Activated CD8-positive, alpha-beta memory T cell treated with anti-CD3 and anti-CD28 coated beads for 36 hours (primary cell): ENCODE data around the gene ME3. TPM values are rescaled to one million over a fixed set of nuclear protein-coding genes. Genes with fewer than 3 reads are reported as not detected.
"Not testable (repeated sequence)": the region's sequence is repeated elsewhere in the genome, so short reads cannot be mapped to it uniquely, and the experiment has no call there.

ENCODE experiments used
- CTCF ChIA-PET: fragments of 350-600 bp; sonication (Branson Sonifier 250); formaldehyde crosslinking; loops from one replicate; lab custom pipeline; 2021; ENCODE audit warnings: antibody characterized with exemption; lab: Charles Lee
- POLR2A ChIA-PET: fragments of 350-600 bp; sonication (Branson Sonifier 250); formaldehyde crosslinking; loops from one replicate; lab custom pipeline; 2021; ENCODE audit warnings: antibody characterized with exemption; lab: Charles Lee
- total RNA-seq, 2 experiments: library from RNA; stranded (reverse); gene quantifications; one replicate each; pipeline ENCODE4 v1.2.3, GENCODE V29; 2021

ME3 gene
- total RNA-seq, 2 experiments from 2014 or later: 1.8 TPM

DNA sequence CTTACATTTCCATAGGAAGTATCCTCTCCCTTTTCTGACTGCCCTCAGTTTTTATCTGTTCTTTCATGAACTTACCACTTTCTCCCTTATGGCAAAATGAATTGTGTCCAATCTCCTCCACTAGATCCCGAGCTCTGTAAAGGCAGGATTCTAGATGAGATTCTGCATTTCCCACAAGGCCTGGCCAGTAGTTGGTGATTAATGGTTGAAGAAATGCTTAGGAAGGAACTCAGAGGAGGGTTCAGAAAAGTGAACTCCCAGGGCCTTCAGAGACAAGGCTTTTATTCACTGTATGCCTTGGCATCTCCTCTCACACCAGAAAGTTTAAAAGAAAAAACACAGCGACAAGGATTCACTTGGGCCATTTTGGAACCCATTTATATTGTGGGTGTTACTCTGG lies 231.6 kb downstream of the ME3 start:
- POLR2A ChIA-PET: no interaction called here

GRCh38 chr11:86440305-86440716 lies 232.1 kb downstream of the ME3 start:
- ChIA-PET POLR2A (no interaction called here), CTCF (no interaction called here)

More for the DNA sequence above, 231.6 kb downstream of the ME3 start:
- CTCF ChIA-PET: no interaction called here

DNA sequence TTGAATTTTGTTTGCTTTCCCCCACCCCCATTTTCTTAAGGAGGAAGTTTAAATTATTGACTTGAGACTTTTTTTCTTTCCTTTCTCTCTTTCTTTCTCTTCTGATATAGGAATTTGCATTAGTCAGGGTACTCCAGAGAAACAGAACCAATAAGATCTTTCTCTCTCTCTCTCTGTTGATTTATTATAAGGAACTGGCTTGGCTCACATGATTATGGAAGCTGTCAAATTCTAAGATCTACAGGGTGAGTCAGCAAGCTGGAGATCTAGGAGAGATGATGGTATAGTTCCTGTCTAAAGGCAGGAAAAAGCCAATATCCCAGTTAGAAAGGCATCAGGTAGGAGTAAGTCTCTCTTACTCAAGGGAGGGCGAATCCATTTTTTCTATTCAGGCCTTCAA lies 233.7 kb downstream of the ME3 start:
- ChIA-PET CTCF (interaction anchor here (0.7 kb wide), 1 partner anchor 584 kb away, joined by 3 read pairs; the partner anchor contains the start of gene CCDC83), POLR2A (no interaction called here)

- CTCF ChIA-PET: interaction anchor here (0.7 kb wide), 1 partner anchor 172 kb away, joined by 3 read pairs; no protein-coding TSS in a partner anchor
- POLR2A ChIA-PET: no interaction called here
Measured at GRCh38 chr11:86435711-86436110, 236.7 kb downstream of the ME3 start.

DNA sequence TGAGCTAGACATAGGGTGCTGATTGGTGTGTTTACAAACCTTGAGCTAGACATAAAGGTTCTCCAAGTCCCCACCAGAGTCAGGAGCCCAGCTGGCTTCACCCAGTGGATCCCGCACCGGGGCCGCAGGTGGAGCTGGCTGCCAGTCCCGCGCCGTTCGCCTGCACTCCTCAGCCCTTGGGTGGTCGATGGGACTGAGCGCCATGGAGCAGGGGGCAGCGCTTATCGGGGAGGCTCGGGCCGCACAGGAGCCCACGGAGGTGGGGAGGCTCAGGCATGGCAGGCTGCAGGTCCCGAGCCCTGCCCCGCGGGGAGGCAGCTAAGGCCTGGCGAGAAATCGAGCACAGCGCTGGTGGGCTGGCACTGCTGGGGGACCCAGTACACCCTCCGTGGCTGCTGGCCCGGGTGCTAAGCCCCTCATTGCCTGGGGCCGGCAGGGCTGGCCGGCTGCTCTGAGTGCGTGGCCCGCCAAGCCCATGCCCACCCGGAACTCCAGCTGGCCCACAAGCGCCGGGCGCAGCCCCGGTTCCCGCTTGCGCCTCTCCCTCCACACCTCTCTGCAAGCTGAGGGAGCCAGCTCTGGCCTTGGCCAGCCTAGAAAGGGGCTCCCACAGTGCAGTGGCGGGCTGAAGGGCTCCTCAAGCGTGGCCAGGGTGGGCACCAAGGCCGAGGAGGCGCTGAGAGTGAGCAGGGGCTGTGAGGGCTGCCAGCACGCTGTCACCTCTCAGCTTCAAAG lies 238.9 kb downstream of the ME3 start:
- POLR2A ChIA-PET, CTCF ChIA-PET: not testable (repeated sequence)

- POLR2A ChIA-PET: no interaction called here
- CTCF ChIA-PET: no interaction called here
Measured at GRCh38 chr11:86431258-86431657, 241.2 kb downstream of the ME3 start.

DNA sequence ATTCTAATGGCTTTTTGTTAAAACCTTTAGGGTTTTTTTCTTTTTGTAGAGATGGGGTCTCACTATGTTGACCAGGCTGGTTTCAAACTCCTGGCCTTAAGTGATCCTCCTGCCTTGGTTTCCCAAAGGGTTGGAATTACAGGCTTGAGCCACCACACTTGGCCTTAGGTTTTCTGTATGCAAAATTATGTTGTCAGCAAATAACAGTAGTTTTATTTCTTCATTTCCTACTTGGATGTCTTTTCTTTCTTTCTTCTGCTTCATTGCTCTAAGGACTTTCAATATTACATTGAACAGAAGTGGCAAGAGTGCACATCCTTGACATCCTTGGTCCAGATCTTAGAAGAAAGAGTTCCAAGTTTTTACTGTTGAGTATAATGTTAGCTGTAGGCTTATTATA lies 245.0 kb downstream of the ME3 start:
- ChIA-PET POLR2A (no interaction called here), CTCF (no interaction called here)

- CTCF ChIA-PET: not testable (repeated sequence)
Measured at GRCh38 chr11:86423488-86423887, 248.9 kb downstream of the ME3 start.

DNA sequence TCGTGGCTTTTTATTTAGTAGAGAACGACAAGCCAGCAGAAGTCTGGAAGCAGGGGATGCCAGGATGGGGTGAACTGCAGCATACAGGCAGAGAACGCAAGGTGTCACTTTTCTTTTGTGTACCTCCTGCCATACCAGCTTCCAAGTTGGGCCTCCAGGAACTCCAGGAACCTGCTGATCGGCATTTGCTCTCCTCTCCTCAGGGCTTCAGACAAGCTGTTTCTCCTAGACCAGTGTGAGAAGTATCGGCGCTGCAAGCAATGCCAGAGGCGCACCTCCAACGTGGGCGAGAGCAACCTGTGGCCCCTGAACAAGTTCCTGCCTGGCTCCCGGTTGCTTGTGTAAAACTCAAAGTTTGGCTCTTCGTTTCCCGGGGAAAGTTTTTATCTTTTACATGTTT lies 250.0 kb downstream of the ME3 start:
- POLR2A ChIA-PET: no interaction called here
- CTCF ChIA-PET: no interaction called here

More at GRCh38 chr11:86423488-86423887, 248.9 kb downstream of the ME3 start:
- POLR2A ChIA-PET: not testable (repeated sequence)

GRCh38 chr11:86421946-86422345 lies 250.5 kb downstream of the ME3 start:
- ChIA-PET POLR2A (no interaction called here), CTCF (no interaction called here)

GRCh38 chr11:86418917-86419316 lies 253.5 kb downstream of the ME3 start:
- ChIA-PET POLR2A (no interaction called here), CTCF (interaction anchor here (0.5 to 1.9 kb wide), 4 partner anchors 552 to 750 kb away, joined by 3 to 6 read pairs (median 3); partner anchors contain the start of gene CCDC83)

DNA sequence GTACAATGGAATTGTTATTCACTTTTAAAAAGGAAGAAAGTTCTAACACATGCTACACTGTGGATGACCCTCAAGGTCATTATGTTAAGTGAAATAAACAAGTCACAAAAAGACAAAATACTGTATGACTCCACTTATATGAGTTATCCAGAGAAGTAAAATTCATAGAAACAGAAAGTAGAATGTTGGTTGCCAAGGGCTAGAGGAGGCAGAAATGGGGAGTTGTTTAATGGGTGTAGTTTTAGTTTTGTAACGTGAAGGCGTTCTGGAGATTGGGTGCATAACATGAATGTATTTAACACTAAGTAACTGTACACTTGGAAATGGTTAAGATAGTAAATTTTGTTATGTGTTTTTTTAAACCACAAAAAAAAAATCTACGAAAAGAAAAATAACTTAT lies 253.9 kb downstream of the ME3 start:
- POLR2A ChIA-PET: no interaction called here
- CTCF ChIA-PET: interaction anchor here (0.5 to 1.9 kb wide), 3 partner anchors 552 to 564 kb away, joined by 3 to 6 read pairs (median 3); partner anchors contain the start of gene CCDC83

GRCh38 chr11:86418106-86418505 lies 254.3 kb downstream of the ME3 start:
- POLR2A ChIA-PET: no interaction called here

GRCh38 chr11:86416951-86417350 lies 255.5 kb downstream of the ME3 start:
- CTCF ChIA-PET: interaction anchor here (0.6 kb wide), 1 partner anchor 567 kb away, joined by 3 read pairs; no protein-coding TSS in a partner anchor
- POLR2A ChIA-PET: not testable (repeated sequence)

More at GRCh38 chr11:86418106-86418505, 254.3 kb downstream of the ME3 start:
- CTCF ChIA-PET: interaction anchor here (0.7 to 1.9 kb wide), 2 partner anchors 394 to 563 kb away, joined by 5 to 6 read pairs; partner anchors contain the start of gene CCDC83

GRCh38 chr11:86416494-86416893 lies 255.9 kb downstream of the ME3 start:
- CTCF ChIA-PET: interaction anchor here (0.6 kb wide), 1 partner anchor 567 kb away, joined by 3 read pairs; no protein-coding TSS in a partner anchor
- POLR2A ChIA-PET: no interaction called here

DNA sequence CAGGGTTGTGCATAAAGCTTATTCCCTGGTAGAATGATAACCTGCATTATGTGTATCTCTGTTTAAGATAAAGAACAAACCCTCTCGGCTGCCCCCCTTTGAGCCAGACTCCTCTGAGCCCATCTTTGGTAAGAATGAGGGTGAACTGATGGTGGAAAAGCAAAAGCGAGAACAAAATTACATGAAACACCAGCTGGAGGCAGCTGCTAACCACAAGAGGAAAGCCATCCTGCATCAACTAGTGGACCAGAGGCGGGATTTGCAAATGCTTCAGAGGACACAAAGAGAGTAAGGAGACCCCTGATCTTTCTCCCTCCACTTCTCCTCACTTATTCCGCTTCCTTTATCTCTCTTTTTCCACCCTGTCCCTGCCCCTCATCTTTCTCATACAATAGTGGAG lies 257.4 kb downstream of the ME3 start:
- CTCF ChIA-PET: interaction anchor here (0.6 kb wide), 1 partner anchor 124 kb away, joined by 3 read pairs; no protein-coding TSS in a partner anchor
- POLR2A ChIA-PET: no interaction called here

DNA sequence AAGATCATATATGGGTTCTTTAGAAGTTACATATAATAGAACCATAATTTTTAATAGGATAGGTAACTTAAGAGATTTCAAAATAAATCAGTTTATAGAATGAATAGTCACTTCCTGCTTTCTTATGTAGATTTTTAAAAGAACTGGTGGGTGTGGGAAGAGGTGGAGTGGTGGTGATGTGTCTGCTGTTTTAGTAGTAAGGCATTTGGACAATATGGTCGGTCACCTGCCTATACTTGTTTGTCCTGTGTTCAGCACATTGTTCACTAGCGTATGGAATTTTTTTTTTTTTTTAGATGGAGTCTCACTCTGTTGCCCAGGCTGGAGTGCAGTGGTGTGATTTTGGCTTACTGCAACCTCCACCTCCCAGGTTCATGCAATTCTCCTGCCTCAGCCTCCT lies 258.4 kb downstream of the ME3 start:
- ChIA-PET CTCF (no interaction called here), POLR2A (no interaction called here)

- CTCF ChIA-PET: no interaction called here
- POLR2A ChIA-PET: no interaction called here
Measured at GRCh38 chr11:86408845-86409244, 263.6 kb downstream of the ME3 start.

DNA sequence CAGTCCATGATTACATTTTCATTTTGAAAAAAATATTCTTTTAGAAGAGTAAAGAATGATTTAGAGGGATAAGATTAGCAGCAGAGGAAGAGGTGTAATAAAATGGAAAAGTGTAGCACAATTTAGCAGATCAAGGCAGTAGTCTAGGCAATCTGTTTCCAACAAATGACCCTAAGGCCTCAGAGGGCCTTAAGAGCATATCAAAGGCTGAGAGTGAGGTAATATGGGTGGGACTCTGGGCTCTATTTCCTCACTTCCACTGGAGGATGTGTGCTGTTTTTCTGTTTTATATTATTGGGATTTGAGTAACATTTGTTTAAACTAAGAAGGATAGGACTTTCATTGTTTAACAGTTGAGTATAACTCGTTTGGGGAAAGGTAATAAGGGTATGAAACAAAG lies 269.0 kb downstream of the ME3 start:
- ChIA-PET CTCF (no interaction called here), POLR2A (interaction anchor here (0.5 kb wide), 1 partner anchor 438 kb away, joined by 3 read pairs; no protein-coding TSS in a partner anchor)

- POLR2A ChIA-PET: no interaction called here
Measured at GRCh38 chr11:86398106-86398505, 274.3 kb downstream of the ME3 start.

DNA sequence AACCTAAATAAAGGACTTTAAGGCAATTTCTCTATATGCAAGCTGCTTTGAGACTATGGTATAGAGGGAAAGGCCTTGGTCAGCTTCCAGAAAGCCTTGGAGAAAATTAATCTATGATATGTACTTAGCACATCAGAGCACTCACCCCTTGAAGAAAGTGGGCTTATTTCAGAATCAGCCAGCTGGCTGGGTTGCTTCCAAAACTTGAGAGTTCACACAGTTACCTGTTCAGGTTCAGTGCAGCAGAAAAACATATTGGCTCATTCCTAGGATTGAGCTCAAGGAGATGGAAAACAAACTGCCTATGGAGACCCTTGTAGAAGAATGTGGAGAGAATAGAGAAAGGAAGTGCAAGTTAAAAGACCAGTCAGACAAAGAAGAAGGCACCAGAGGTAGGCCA lies 275.1 kb downstream of the ME3 start:
- CTCF ChIA-PET: no interaction called here
- POLR2A ChIA-PET: no interaction called here

More at GRCh38 chr11:86398106-86398505, 274.3 kb downstream of the ME3 start:
- CTCF ChIA-PET: no interaction called here
